Liver (tissue), 3 donors: ENCODE measurements around the gene NPL.

Experiments used
- HNF4A ChIP-seq, 2 donors: conservative IDR thresholded peaks; 2 replicates each; pipeline ENCODE4 v1.6.1; 2016; ENCODE audit warnings: antibody characterized with exemption in 2 of 2, mild to moderate bottlenecking in 2 of 2
- JUND ChIP-seq, 2 donors: IDR thresholded peaks; 2 replicates each; pipeline ENCODE4 v1.6.1; 2016; ENCODE audit warnings: antibody characterized with exemption in 2 of 2
- SP1 ChIP-seq: IDR thresholded peaks from 2 replicates; pipeline ENCODE4 v1.6.1; 2018; ENCODE audit warnings: antibody characterized with exemption, mild to moderate bottlenecking
- TF ChIP-seq, protein P1 (sequence below): fragments of 150-350 bp; IDR thresholded peaks from 2 replicates; pipeline ENCODE4 v1.5.1; 2017; ENCODE audit warnings: improper control_type of control experiment, low read depth, low read length; ENCODE audit not compliant: missing input control
- TF ChIP-seq, protein P2 (sequence below): IDR thresholded peaks from 2 replicates; pipeline ENCODE4 v1.6.1; 2016; ENCODE audit warnings: antibody characterized with exemption, mild to moderate bottlenecking
- TF ChIP-seq, protein P3 (sequence below): IDR thresholded peaks from 2 replicates; pipeline ENCODE4 v1.6.1; 2016; ENCODE audit warnings: antibody characterized with exemption
- donor health status: healthy.
- donor health status: healthy.

DNA sequence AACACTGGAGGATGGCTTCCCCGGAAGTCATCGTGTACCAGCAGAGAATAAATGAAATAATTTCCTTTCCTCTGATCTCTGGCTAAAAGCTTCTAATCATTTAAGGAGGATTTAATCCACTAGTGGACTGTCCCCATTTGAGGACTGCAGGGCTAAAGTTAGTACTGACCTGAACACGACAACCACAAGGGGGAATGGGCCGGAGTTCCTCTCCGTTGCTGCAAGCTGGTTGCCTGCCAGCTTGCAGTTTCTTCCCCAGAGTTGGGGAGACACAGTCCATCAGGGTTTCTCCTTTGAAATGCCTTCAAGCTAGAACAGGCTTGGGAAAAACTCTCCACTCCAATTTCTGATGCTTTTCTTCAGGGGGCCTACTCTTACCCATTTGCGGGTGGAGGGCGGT lies 35.5 kb upstream of the NPL start:
- TF ChIP-seq, protein P1, sequence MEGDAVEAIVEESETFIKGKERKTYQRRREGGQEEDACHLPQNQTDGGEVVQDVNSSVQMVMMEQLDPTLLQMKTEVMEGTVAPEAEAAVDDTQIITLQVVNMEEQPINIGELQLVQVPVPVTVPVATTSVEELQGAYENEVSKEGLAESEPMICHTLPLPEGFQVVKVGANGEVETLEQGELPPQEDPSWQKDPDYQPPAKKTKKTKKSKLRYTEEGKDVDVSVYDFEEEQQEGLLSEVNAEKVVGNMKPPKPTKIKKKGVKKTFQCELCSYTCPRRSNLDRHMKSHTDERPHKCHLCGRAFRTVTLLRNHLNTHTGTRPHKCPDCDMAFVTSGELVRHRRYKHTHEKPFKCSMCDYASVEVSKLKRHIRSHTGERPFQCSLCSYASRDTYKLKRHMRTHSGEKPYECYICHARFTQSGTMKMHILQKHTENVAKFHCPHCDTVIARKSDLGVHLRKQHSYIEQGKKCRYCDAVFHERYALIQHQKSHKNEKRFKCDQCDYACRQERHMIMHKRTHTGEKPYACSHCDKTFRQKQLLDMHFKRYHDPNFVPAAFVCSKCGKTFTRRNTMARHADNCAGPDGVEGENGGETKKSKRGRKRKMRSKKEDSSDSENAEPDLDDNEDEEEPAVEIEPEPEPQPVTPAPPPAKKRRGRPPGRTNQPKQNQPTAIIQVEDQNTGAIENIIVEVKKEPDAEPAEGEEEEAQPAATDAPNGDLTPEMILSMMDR: no peak
- TF ChIP-seq JUND (IDR thresholded peaks at IDR 0.05) (no peak), SP1 (no peak), HNF4A (conservative IDR thresholded peaks at IDR 0.05) (no peak)
- TF ChIP-seq, protein P2, sequence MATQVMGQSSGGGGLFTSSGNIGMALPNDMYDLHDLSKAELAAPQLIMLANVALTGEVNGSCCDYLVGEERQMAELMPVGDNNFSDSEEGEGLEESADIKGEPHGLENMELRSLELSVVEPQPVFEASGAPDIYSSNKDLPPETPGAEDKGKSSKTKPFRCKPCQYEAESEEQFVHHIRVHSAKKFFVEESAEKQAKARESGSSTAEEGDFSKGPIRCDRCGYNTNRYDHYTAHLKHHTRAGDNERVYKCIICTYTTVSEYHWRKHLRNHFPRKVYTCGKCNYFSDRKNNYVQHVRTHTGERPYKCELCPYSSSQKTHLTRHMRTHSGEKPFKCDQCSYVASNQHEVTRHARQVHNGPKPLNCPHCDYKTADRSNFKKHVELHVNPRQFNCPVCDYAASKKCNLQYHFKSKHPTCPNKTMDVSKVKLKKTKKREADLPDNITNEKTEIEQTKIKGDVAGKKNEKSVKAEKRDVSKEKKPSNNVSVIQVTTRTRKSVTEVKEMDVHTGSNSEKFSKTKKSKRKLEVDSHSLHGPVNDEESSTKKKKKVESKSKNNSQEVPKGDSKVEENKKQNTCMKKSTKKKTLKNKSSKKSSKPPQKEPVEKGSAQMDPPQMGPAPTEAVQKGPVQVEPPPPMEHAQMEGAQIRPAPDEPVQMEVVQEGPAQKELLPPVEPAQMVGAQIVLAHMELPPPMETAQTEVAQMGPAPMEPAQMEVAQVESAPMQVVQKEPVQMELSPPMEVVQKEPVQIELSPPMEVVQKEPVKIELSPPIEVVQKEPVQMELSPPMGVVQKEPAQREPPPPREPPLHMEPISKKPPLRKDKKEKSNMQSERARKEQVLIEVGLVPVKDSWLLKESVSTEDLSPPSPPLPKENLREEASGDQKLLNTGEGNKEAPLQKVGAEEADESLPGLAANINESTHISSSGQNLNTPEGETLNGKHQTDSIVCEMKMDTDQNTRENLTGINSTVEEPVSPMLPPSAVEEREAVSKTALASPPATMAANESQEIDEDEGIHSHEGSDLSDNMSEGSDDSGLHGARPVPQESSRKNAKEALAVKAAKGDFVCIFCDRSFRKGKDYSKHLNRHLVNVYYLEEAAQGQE: no peak
- TF ChIP-seq, protein P3, sequence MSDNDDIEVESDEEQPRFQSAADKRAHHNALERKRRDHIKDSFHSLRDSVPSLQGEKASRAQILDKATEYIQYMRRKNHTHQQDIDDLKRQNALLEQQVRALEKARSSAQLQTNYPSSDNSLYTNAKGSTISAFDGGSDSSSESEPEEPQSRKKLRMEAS: no peak
